GM12875 (cell line): ENCODE data around the gene SIM1.

Source experiments
- H3K4me3 ChIP-seq: one replicate; pipeline ENCODE4 v1.5.1; 2011; ENCODE audit warnings: low read depth, low read length, control low read depth
- TF ChIP-seq, protein P1 (sequence below): IDR thresholded peaks from 2 replicates; pipeline ENCODE4 v1.5.1; 2011; ENCODE audit warnings: low read depth, mild to moderate bottlenecking, control low read depth, inconsistent platforms, low read length, moderate library complexity, borderline replicate concordance; ENCODE audit not compliant: insufficient read depth

Gene SIM1

GRCh38 chr6:100464903-100465700 is at the start of gene SIM1:
Gene SIM1 (minus strand): TSS chr6:100464921. CDS start chr6:100463468, 1,453 bp downstream.
- H3K4me3 ChIP-seq: no peak within 1 kb of the TSS
- TF ChIP-seq, protein P1, sequence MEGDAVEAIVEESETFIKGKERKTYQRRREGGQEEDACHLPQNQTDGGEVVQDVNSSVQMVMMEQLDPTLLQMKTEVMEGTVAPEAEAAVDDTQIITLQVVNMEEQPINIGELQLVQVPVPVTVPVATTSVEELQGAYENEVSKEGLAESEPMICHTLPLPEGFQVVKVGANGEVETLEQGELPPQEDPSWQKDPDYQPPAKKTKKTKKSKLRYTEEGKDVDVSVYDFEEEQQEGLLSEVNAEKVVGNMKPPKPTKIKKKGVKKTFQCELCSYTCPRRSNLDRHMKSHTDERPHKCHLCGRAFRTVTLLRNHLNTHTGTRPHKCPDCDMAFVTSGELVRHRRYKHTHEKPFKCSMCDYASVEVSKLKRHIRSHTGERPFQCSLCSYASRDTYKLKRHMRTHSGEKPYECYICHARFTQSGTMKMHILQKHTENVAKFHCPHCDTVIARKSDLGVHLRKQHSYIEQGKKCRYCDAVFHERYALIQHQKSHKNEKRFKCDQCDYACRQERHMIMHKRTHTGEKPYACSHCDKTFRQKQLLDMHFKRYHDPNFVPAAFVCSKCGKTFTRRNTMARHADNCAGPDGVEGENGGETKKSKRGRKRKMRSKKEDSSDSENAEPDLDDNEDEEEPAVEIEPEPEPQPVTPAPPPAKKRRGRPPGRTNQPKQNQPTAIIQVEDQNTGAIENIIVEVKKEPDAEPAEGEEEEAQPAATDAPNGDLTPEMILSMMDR: no peak

- TF ChIP-seq, protein P1: no peak
- no peak overlapping the region for H3K4me3 ChIP-seq
These were observed 47.6 kb upstream of the SIM1 start for GRCh38 chr6:100512203-100512862.

- H3K4me3 ChIP-seq: no peak overlapping the region
- TF ChIP-seq, protein P1: no peak
These were observed 44.4 kb upstream of the SIM1 start for GRCh38 chr6:100509101-100509500.

- H3K4me3 ChIP-seq: no peak overlapping the region
- TF ChIP-seq, protein P1: no peak
These were observed 41.9 kb upstream of the SIM1 start for GRCh38 chr6:100506651-100507050.

GRCh38 chr6:100504786-100505737 is 40.3 kb upstream of the SIM1 start:
- TF ChIP-seq, protein P1: no peak
- H3K4me3 ChIP-seq: no peak overlapping the region

DNA sequence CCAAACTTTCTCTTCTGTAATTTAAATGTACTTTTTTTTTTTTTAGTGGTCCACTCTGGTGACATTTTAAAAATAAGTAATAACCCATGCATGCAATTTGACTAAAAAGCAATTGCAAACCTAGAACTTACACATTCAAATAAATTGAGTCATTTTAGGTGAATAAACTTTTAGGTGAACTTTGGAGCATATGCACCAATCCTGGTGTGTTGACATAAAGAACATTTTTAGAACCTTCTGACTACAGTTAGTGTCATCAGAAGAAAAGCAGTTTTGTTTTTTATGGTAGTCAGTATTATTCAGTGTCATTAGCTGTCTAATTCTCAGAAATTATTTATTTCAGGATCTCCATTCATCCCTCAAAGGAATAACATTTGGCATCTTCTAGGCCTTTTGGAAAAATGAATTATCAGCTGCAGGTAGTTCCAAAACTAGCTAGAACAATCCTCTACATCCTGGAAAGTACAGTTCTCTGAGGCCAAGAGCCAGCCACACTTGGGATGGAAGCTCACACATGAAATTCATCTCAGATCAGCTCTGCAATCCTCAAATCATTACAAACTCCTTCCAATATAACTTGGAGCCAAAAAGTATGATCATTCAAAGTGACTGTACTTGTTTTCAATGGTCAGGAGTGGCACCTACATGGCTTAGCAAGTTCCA is 38.5 kb upstream of the SIM1 start:
- TF ChIP-seq, protein P1: no peak
- H3K4me3 ChIP-seq: no peak overlapping the region
